Measurements from ENCODE around the gene PDSS2. TPM values are rescaled to one million over a fixed set of nuclear protein-coding genes. Genes with fewer than 3 reads are reported as not detected.

Gene PDSS2
- total RNA-seq, 1 donor from 2014 or later = 10.7 TPM

GRCh38 chr6:107192830-107193229 lies 266.5 kb downstream of the PDSS2 start:
- H3K4me1 Mint-ChIP-seq = no peaks in the 10 kb centered on the region
- no peak for TF ChIP-seq CTCF (IDR thresholded peaks at IDR 0.05; ENCODE audit: unreplicated experiment)
- H3K9me3 Mint-ChIP-seq = no peaks in the 10 kb centered on the region
- no peaks in the 10 kb centered on the region for H3K27me3 Mint-ChIP-seq (ENCODE audit: low read depth)
- no peak overlapping the region for H3K27ac Mint-ChIP-seq
- DNase-seq (ENCODE audit: low spot score in 2 of 2, unreplicated experiment in 2 of 2) = no peak
- H3K4me3 Mint-ChIP-seq = no peak overlapping the region
- peaks cover 19% of the 10 kb centered on the region for H3K36me3 Mint-ChIP-seq

- Mint-ChIP-seq H3K27me3 (ENCODE audit: low read depth) (no peaks in the 10 kb centered on the region), H3K9me3 (no peaks in the 10 kb centered on the region), H3K4me3 (no peak overlapping the region), H3K4me1 (no peaks in the 10 kb centered on the region), H3K36me3 (peaks cover 8% of the 10 kb centered on the region), H3K27ac (no peak overlapping the region)
- no peak for DNase-seq (ENCODE audit: low spot score in 2 of 2, unreplicated experiment in 2 of 2)
- no peak for TF ChIP-seq CTCF (IDR thresholded peaks at IDR 0.05; ENCODE audit: unreplicated experiment)
Measured at GRCh38 chr6:107187630-107188029, 271.7 kb downstream of the PDSS2 start.

GRCh38 chr6:107186047-107186446 lies 273.3 kb downstream of the PDSS2 start:
- Mint-ChIP-seq H3K36me3 (peaks cover 3% of the 10 kb centered on the region), H3K4me1 (no peaks in the 10 kb centered on the region), H3K9me3 (no peaks in the 10 kb centered on the region), H3K4me3 (no peak overlapping the region), H3K27me3 (ENCODE audit: low read depth) (no peaks in the 10 kb centered on the region), H3K27ac (no peak overlapping the region)
- DNase-seq (ENCODE audit: low spot score in 2 of 2, unreplicated experiment in 2 of 2) = no peak
- no peak for TF ChIP-seq CTCF (IDR thresholded peaks at IDR 0.05; ENCODE audit: unreplicated experiment)

- H3K36me3 Mint-ChIP-seq = peaks cover 1% of the 10 kb centered on the region
- H3K27me3 Mint-ChIP-seq (ENCODE audit: low read depth) = no peaks in the 10 kb centered on the region
- no peak overlapping the region for H3K4me3 Mint-ChIP-seq
- no peaks in the 10 kb centered on the region for H3K9me3 Mint-ChIP-seq
- no peak overlapping the region for H3K27ac Mint-ChIP-seq
- DNase-seq (ENCODE audit: low spot score in 2 of 2, unreplicated experiment in 2 of 2) = no peak
- no peaks in the 10 kb centered on the region for H3K4me1 Mint-ChIP-seq
- no peak for TF ChIP-seq CTCF (IDR thresholded peaks at IDR 0.05; ENCODE audit: unreplicated experiment)
Measured at GRCh38 chr6:107185391-107185970, 273.9 kb downstream of the PDSS2 start.

- no peak for TF ChIP-seq CTCF (IDR thresholded peaks at IDR 0.05; ENCODE audit: unreplicated experiment)
- no peaks in the 10 kb centered on the region for H3K9me3 Mint-ChIP-seq
- H3K4me1 Mint-ChIP-seq = no peaks in the 10 kb centered on the region
- no peak overlapping the region for H3K4me3 Mint-ChIP-seq
- DNase-seq (ENCODE audit: low spot score in 2 of 2, unreplicated experiment in 2 of 2) = no peak
- H3K36me3 Mint-ChIP-seq = no peaks in the 10 kb centered on the region
- H3K27ac Mint-ChIP-seq = no peak overlapping the region
- no peaks in the 10 kb centered on the region for H3K27me3 Mint-ChIP-seq (ENCODE audit: low read depth)
Measured at GRCh38 chr6:107184435-107184834, 274.9 kb downstream of the PDSS2 start.

- Mint-ChIP-seq H3K27me3 (ENCODE audit: low read depth) (no peaks in the 10 kb centered on the region), H3K9me3 (no peaks in the 10 kb centered on the region)
Measured at GRCh38 chr6:107180099-107180498, 279.3 kb downstream of the PDSS2 start.

More at GRCh38 chr6:107180099-107180498, 279.3 kb downstream of the PDSS2 start:
- H3K4me3 Mint-ChIP-seq = no peak overlapping the region
- TF ChIP-seq CTCF (IDR thresholded peaks at IDR 0.05; ENCODE audit: unreplicated experiment) = no peak
- DNase-seq (ENCODE audit: low spot score in 2 of 2, unreplicated experiment in 2 of 2) = no peak
- no peak overlapping the region for H3K27ac Mint-ChIP-seq
- no peaks in the 10 kb centered on the region for H3K4me1 Mint-ChIP-seq
- H3K36me3 Mint-ChIP-seq = no peaks in the 10 kb centered on the region
